Esophagus (tissue), 2 donors: ENCODE data around the gene PPP1R15A. TPM values are rescaled to one million over a fixed set of nuclear protein-coding genes. Genes with fewer than 3 reads are reported as not detected.

Experiments
- H3K27ac ChIP-seq, 2 donors: one replicate each; pipeline ENCODE4 v1.5.1; 2013; ENCODE audit warnings: low read depth in 2 of 2, mild to moderate bottlenecking in 2 of 2, inconsistent platforms in 1 of 2, low read length in 1 of 2, moderate library complexity in 1 of 2
- H3K27me3 ChIP-seq, 2 donors: one replicate each; pipeline ENCODE4 v1.6.1; 2013; ENCODE audit warnings: low read length in 2 of 2, control low read depth in 1 of 2, mild to moderate bottlenecking in 1 of 2; ENCODE audit not compliant: insufficient read depth in 2 of 2, control insufficient read depth in 1 of 2
- H3K36me3 ChIP-seq, 2 donors: one replicate each; pipeline ENCODE4 v1.6.1; 2013; ENCODE audit warnings: low read length in 1 of 2; ENCODE audit not compliant: control insufficient read depth in 2 of 2, insufficient read depth in 2 of 2
- H3K4me1 ChIP-seq, 2 donors: one replicate each; pipeline ENCODE4 v1.6.1; 2013; ENCODE audit warnings: low read length in 1 of 2; ENCODE audit not compliant: control insufficient read depth in 2 of 2, insufficient read depth in 2 of 2
- H3K4me3 ChIP-seq, 2 donors: one replicate each; pipeline ENCODE4 v1.5.1; 2013; ENCODE audit warnings: low read length in 2 of 2, mild to moderate bottlenecking in 2 of 2, low read depth in 1 of 2, moderate library complexity in 1 of 2
- H3K9me3 ChIP-seq, 2 donors: one replicate each; pipeline ENCODE4 v1.6.1; 2013; ENCODE audit warnings: mild to moderate bottlenecking in 2 of 2, low read depth in 1 of 2, low read length in 1 of 2, moderate library complexity in 1 of 2; ENCODE audit not compliant: control insufficient read depth in 2 of 2, insufficient read depth in 1 of 2
- WGBS, 2 donors: extraction: QIAGEN DNeasy Blood & Tissue Kit; methylation state at CpG; one replicate each; pipeline ENCODE4 v1.1.7; 2013; 5-methylcytosine and 5-hydroxymethylcytosine counted together
- polyA plus RNA-seq, 2 donors: library from polyadenylated mRNA; stranded (reverse); fragments of 200-250 nt; gene quantifications; one replicate each; pipeline ENCODE4 v1.2.3, GENCODE V29; 2013
- donor health status: healthy with polysubstance abuse.
- donor health status: Bipolar disorder and iron deficiency.

Gene PPP1R15A
- polyA plus RNA-seq, 2 donors = 38.0 to 145 TPM

GRCh38 chr19:48854103-48854502 lies 18.1 kb upstream of the PPP1R15A start:
- WGBS, 2 donors = 84 to 85% methylated on average over 7 of the region's 7 CpGs
- no peaks in the 10 kb centered on the region for H3K4me1 ChIP-seq
- no peaks in the 10 kb centered on the region for H3K36me3 ChIP-seq
- H3K9me3 ChIP-seq = no peaks in the 10 kb centered on the region
- H3K27ac ChIP-seq = no peak overlapping the region
- H3K27me3 ChIP-seq = no peaks in the 10 kb centered on the region
- no peak overlapping the region for H3K4me3 ChIP-seq

- Histone ChIP-seq H3K36me3 (no peaks in the 10 kb centered on the region), H3K4me3 (no peak overlapping the region), H3K27ac (no peak overlapping the region), H3K27me3 (no peaks in the 10 kb centered on the region), H3K9me3 (no peaks in the 10 kb centered on the region), H3K4me1 (no peaks in the 10 kb centered on the region)
- WGBS, 2 donors = 96% methylated on average over 6 of the region's 6 CpGs
Measured at GRCh38 chr19:48856921-48857320, 15.3 kb upstream of the PPP1R15A start.

- H3K27me3 ChIP-seq = no peaks in the 10 kb centered on the region
- no peaks in the 10 kb centered on the region for H3K9me3 ChIP-seq
- 62 to 67% methylated on average over 31 to 34 of the region's 34 CpGs for WGBS, 2 donors
- no peaks in the 10 kb centered on the region for H3K36me3 ChIP-seq
- no peak overlapping the region for H3K4me3 ChIP-seq
- H3K27ac ChIP-seq = no peak overlapping the region
- no peaks in the 10 kb centered on the region for H3K4me1 ChIP-seq
Measured at GRCh38 chr19:48858984-48859710, 13.1 kb upstream of the PPP1R15A start.

- no peaks in the 10 kb centered on the region for H3K4me1 ChIP-seq
- H3K9me3 ChIP-seq = no peaks in the 10 kb centered on the region
- H3K27me3 ChIP-seq = no peaks in the 10 kb centered on the region
- no peak overlapping the region for H3K27ac ChIP-seq
- no peak overlapping the region for H3K4me3 ChIP-seq
- H3K36me3 ChIP-seq = no peaks in the 10 kb centered on the region
- WGBS, 2 donors = 81 to 88% methylated on average over 30 of the region's 30 CpGs
Measured at GRCh38 chr19:48859711-48860572, 12.3 kb upstream of the PPP1R15A start.

GRCh38 chr19:48861313-48861712 lies 10.9 kb upstream of the PPP1R15A start:
- Histone ChIP-seq H3K4me1 (no peaks in the 10 kb centered on the region), H3K36me3 (no peaks in the 10 kb centered on the region), H3K27me3 (no peaks in the 10 kb centered on the region), H3K9me3 (no peaks in the 10 kb centered on the region), H3K4me3 (no peak overlapping the region), H3K27ac (no peak overlapping the region)
- 88 to 91% methylated on average over 18 of the region's 18 CpGs for WGBS, 2 donors

- H3K27me3 ChIP-seq = no peaks in the 10 kb centered on the region
- no peaks in the 10 kb centered on the region for H3K9me3 ChIP-seq
- no peaks in the 10 kb centered on the region for H3K36me3 ChIP-seq
- H3K4me3 ChIP-seq = no peak overlapping the region
- H3K27ac ChIP-seq = no peak overlapping the region
- peaks cover 4 to 9% of the 10 kb centered on the region in 2 donors for H3K4me1 ChIP-seq
- WGBS, 2 donors = 77 to 79% methylated on average over 7 of the region's 7 CpGs
Measured at GRCh38 chr19:48862827-48863226, 9.4 kb upstream of the PPP1R15A start.

- H3K27me3 ChIP-seq = no peaks in the 10 kb centered on the region
- no peak overlapping the region for H3K4me3 ChIP-seq
- no peaks in the 10 kb centered on the region for H3K36me3 ChIP-seq
- no peaks in the 10 kb centered on the region for H3K9me3 ChIP-seq
- peak overlapping the region in 1 of 2 donors; percentile 1 for H3K27ac ChIP-seq
- H3K4me1 ChIP-seq = peaks cover 5 to 9% of the 10 kb centered on the region in 2 donors
- 68 to 78% methylated on average over 6 of the region's 6 CpGs for WGBS, 2 donors
Measured at GRCh38 chr19:48866692-48867091, 5.5 kb upstream of the PPP1R15A start.

- WGBS, 2 donors = 37 to 50% methylated on average over 14 of the region's 14 CpGs
- H3K27ac ChIP-seq = peak overlapping the region; percentile 36 to 78
- H3K4me3 ChIP-seq = peak overlapping the region; percentile 22 to 24
Measured at GRCh38 chr19:48867123-48867745, 5.0 kb upstream of the PPP1R15A start.

GRCh38 chr19:48867746-48868113 lies 4.5 kb upstream of the PPP1R15A start:
- Histone ChIP-seq H3K27me3 (no peaks in the 10 kb centered on the region), H3K4me3 (peak overlapping the region; percentile 22 to 24), H3K36me3 (no peaks in the 10 kb centered on the region), H3K4me1 (peaks cover 5 to 9% of the 10 kb centered on the region in 2 donors), H3K9me3 (no peaks in the 10 kb centered on the region), H3K27ac (peak overlapping the region; percentile 36 to 78)
- WGBS, 2 donors = 20 to 30% methylated on average over 5 to 7 of the region's 7 CpGs

More at GRCh38 chr19:48867123-48867745, 5.0 kb upstream of the PPP1R15A start:
- H3K4me1 ChIP-seq = peaks cover 5 to 9% of the 10 kb centered on the region in 2 donors
- H3K9me3 ChIP-seq = no peaks in the 10 kb centered on the region
- H3K36me3 ChIP-seq = no peaks in the 10 kb centered on the region
- no peaks in the 10 kb centered on the region for H3K27me3 ChIP-seq
